Stimulated activated CD8-positive, alpha-beta memory T cell treated with anti-CD3 and anti-CD28 coated beads, Interleukin-15, amount 100 ng/mL, for 1 hour (primary cell): ENCODE data around the gene TEP1.
"Not testable (repeated sequence)": the region's sequence is repeated elsewhere in the genome, so short reads cannot be mapped to it uniquely, and the experiment has no call there.

Source experiments
- DNase-seq: peaks from one replicate; pipeline ENCODE4 v3.0.0-alpha.2; 2020; ENCODE audit warnings: low read depth

The TEP1 gene

DNA sequence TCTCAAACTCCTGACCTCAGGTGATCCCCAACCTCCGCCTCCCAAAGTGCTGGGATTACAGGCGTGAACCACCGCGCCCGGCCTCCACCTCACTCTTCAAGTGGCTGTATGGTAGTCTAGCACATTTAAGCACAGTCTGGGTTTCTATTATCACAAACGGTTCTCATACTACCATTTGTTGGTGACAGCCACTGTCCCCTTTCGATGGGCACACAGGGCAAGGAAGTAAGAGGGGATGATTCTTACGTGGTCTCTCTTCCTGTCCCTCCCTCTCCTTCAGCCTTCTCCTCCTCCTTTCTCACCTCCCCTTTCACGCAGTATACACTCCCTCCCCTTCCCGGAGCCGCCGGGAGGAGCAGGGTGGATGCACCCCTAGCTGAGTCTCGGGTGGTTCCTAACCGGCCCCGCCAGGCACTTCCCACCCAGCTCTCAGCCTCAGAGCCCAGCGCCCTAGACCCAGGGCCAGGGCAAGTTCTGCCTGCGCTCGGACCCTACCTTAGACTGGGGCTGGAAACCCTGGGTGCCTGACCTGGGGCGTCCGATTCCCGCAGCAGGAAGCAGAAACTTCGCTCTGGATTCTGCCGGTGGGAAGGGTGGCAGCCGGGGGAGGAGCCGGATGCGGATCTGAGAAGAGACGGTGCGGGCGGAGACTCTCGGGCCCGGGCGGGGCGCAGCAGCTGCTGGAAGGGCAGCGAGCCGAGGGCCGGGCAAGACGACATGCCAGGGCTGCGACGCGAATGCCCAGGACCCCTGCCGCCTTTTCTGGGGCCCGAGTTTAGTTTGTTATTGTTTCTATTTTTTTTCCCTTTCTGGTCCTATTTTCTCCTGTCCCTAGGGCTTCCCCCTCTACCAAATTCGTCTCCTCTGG, at the start of gene TEP1:
TEP1 (minus strand) TSS at position 626 of the 868 bp plus-strand sequence. CDS start 5,062 bp downstream, outside the sequence.
- DNase-seq: peak; percentile 43

DNA sequence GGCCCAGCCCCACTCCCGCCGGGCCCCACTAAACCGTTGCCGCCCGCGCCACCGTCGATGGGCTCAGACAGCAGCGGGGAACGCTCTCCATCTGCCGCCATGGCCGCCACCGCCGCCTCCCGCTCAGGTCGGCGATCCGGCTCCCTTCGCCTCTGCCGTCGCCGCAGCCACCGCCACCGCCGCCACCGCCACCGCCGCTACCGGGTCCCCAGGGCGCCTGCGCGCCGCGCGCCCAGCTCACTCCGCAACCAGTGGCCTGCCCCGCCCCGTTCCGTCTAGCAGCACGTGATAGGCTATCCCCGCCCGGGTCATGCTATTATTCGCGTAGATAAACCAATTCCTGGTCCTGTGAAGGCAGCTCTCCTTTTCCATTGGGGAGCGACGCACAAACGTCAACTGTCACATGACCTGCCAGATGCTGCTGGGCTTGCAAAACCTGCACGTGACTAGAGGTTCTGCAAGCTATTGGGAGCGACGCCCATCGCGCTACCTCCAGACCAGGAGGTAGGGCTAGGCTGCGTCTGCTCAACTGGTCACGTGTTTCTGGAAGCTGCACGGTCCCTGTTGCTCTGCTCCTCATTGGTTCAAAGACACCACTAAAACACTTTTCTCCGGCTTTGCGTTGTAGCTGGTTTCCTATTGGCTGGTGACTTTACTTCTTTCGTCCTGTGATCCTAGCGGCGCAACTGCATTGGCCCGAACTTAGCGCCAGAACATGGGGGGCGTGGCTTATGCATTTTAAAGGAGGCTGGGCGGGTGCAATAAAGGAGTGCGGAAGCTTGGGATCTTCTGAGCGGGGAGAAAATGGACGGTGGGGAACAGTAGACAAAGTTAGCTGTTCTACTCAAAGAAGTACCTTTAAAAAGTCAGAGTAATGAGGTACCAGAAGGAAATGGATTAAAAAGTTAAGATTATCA, 48.2 kb upstream of the TEP1 start, which contains the start of gene PIP4P1:
PIP4P1 (minus strand) TSS at position 210 of the 917 bp plus-strand sequence; CDS start at position 101, 109 bp downstream.
- peak; percentile 95 for DNase-seq

DNA sequence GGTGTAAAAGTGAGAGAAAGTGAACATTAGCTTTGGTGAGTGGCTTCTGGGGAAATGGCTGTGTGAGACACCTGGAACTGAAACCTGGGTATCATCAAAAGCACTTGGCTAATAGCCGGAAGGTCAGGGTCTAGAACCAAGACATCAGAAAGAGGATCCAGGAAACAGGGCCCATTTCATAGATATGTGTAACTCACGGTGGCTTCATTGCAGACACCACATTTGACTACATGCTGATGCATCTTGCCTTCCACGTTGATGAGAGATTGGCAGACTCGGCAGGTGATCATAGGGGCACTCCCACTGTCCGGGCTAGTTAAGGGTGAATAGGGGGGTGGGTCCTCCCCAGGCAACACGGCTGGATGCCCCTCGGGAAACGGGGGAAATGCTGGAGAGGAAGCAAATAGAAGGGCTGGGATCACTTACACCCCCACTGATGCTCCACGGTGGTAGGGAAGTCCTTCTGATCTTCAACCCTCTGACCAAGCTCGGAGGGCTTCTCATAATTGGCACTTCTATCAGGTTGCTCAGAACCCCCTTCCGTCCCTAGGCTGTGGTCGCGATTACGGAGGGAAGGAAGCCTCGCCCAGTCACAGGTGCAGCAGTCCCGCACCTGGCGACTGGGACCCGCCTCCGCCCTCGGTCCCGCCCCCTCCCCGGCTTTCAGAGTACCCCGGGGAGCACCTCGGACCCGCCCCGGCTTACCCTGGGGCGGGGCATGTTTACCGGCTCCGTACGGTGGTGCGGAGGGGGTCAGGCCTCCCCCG, 47.3 kb upstream of the TEP1 start:
- no peak for DNase-seq

DNA sequence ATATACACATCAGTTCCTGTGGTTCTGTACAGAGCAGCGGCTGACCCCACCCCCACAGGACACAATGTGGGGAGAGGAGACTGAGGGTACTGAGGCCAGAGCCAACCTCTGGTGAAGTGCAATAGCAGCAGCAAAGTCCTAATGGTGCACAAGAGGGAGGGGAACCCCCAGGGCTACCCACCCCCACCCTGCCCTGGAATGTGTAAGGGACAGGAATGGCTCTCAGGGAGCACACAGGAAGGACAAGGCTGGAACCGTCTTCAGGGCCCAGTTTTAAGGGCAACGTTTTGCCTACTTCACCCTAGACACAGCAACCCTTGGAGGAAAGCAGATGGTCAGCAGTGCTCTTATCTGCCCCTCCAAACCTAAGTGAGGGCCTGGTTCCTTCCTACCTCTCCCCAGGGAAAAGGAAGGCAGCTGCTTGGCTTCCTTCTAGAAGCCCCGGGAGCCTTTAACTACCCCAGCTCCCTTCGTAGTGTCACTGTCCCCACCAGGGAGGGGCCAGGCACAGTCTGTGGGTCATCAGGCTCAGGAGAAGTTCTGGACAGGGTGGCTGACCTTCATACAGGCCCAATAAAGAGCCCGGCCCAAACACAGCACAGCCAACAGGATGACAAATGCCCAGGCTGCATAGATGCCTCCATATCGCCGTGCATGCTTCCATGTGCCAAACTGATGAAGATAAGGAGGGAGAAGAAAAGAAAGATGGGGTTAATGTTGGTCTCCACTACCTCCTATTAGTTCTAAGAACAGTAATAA, 44.9 kb upstream of the TEP1 start:
- no peak for DNase-seq

DNA sequence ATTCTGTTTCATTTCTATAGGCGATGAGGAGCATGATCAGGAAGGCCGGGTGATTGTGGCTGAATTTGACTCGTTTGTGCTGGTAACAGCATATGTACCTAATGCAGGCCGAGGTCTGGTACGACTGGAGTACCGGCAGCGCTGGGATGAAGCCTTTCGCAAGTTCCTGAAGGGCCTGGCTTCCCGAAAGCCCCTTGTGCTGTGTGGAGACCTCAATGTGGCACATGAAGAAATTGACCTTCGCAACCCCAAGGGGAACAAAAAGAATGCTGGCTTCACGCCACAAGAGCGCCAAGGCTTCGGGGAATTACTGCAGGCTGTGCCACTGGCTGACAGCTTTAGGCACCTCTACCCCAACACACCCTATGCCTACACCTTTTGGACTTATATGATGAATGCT, 43.7 kb upstream of the TEP1 start:
- DNase-seq: no peak

DNA sequence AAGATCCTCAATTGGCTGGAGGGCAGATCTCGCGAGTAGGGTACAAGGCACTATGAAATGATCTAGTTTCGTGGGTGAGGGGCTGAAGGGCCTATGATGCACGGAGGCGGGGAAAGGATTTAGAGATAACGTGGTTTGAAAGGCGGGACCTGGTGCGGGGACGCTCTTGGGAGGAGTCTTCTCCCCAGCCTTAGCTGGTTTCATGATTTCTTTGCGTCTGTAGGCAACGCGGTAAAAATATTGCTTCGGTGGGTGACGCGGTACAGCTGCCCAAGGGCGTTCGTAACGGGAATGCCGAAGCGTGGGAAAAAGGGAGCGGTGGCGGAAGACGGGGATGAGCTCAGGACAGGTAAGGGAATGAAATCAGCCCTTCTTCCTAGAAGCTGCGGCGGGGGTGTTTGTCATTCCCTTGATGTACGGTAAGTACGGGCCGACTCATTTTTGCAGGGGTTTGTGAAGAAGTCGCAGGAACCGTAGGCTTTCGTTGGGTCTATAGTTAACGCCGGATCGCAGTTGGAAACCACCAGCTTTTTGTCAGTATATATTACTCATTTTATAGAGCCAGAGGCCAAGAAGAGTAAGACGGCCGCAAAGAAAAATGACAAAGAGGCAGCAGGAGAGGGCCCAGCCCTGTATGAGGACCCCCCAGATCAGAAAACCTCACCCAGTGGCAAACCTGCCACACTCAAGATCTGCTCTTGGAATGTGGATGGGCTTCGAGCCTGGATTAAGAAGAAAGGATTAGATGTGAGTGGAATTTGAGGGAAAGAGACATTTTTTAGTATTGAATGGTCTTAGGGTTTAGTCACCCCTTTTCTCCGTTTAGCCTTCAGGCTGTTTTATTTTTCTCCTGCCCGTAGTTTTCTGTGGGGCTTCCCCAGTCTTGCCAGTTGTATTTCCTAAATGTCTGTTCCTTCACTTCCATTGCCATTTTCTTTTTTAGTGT, 42.3 kb upstream of the TEP1 start:
- DNase-seq: no peak

DNA sequence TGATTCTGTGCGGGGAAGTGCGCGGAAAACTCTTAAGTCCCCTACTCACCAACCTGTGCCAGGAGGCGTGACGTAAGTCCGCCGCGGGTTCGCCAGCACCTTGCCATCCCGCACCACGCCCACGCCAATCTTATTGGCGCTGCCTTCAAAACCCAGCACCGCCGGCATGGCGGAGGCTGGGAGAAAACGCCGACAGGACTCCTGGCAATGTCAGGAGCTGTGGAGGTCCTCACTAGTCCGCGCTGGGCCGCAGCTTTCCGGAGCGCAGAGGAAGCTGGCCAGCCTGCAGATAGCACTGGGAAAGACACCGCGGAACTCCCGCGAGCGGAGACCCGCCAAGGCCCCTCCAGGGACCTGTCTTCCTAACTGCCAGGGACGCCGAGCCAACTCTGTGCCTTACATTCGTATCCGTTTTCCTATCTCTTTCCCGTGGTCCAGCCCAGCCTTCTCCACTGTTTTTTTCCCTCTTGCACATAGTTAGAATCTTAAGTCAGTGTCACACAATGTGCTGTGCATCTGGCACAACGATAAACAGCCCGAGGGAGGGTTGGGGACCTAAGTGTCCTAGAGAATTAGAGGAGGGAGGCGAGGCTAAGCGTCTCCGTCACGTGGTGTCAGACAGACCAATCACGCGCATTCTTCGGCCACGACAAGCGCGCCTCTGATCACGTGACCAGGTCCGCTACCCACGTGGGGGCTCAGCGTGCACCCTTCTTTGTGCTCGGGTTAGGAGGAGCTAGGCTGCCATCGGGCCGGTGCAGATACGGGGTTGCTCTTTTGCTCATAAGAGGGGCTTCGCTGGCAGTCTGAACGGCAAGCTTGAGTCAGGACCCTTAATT, 41.4 kb upstream of the TEP1 start, which contains the start of the genes APEX1 and OSGEP:
APEX1 (plus strand) TSS at position 711 of the 839 bp plus-strand sequence. CDS start 420 bp downstream, outside the sequence.
OSGEP (minus strand) TSS at position 297 of the 839 bp plus-strand sequence; CDS start at position 168, 129 bp downstream.
- peak; percentile 96 for DNase-seq

DNA sequence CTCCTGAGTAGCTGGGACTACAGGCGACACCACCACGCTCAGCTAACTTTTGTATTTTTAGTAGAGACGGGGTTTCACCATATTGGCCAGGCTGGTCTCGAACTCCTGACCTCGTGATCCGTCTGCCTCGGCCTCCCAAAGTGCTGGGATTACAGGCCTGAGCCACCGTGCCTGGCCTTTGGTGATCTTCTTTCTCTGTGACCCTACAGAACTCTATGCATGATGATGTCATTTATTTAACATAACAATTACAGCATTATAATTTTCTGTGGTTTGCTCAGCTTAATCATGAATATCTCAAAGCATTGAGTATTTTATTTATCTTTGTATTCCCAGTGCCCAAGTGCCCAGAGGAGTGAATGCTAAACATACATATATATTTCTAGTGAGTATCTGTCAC, 39.5 kb upstream of the TEP1 start:
- not testable (repeated sequence) for DNase-seq

DNA sequence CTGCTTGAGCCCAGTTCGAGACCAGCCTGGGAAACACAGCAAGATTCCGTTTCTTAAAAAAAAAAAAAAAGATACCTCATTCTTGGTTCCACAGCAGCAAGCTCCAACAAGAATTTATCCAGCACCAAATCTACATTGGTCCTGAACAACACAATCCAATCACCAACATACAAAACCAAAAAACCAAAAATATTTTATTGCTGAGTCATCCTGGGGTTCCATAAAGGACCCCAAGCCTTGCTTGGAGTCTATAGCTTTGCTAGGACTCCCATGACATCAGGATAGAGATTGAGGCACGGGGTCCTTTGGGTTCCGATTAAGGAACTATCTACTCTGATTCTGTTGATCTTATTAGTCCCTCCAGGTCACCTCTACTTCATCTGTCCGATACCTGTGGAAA, 33.6 kb upstream of the TEP1 start:
- DNase-seq: no peak

DNA sequence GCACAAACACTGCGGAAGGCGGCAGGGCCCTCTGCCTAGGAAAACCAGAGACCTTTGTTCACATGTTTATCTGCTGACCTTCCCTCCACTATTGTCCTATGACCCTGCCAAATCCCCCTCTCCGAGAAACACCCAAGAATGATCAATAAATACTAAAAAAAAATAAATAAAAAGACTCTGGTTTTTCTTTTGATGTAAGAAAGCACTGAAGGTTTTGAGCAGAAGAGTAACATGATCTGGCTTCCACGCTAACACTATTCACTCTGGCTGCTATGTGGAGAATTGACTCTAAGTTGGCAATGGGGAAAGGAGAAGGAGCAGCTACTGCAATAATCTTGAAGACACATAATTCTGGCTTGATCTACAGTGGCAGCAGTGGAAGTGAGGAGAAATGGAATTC, 30.3 kb upstream of the TEP1 start:
- not testable (repeated sequence) for DNase-seq

DNA sequence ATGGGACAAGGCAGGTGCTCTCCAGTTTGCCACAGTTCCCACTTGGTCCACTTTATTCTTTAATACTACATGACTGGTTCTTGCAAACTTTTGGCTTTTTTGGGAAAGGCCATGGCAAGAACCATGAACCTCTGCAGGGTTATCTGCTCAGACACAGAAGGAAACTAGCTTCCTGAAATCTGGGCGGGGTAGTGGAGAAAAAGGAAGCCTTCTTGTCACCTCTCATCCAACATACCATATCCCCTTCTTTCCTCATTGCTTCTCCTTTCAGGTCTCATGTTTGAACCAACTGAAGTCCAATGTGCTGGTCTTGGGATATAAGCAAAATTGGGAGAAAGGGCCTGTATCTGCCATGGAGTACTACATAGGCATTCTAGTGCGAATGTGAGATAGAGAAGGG, 28.2 kb upstream of the TEP1 start:
- DNase-seq: no peak

DNA sequence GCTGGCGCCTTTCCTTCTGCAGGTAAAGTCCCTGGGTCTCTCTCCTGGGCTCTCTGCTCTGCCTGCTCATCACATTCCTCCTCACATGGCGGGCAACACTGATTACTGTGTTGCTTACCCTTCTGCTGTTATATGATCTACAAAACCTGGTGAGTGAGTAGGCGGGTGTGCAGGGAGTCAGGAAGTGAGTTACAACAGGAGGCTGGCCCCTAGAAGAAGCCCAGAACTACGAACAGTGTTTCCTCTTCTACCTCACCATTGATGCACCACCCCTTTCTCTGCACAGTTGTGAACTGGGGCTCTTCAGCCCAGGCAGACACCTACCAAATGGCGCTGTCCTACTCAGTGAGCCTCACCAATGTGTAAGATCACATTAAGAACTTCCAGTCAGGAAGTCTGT, 27.6 kb upstream of the TEP1 start:
- DNase-seq: no peak

DNA sequence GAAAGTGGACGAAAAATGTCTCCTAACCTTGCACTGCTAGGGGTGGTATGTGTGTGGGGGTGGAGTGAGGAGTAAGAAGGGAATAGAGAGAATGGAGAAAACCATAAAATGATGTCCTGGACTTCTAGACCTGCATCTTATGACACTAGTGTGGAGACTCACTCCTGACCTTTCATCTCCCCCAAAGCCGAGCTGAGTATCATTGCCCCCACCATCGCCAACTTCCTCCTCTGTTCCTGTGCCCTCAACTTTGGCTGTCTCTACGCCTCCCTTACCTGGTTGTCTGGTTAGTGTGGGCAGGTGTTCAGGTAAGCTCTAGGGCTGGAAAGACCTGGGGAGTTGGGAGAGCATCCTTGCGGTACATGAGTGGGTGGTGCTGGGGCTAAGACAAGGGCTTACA, 27.2 kb upstream of the TEP1 start:
- no peak for DNase-seq

DNA sequence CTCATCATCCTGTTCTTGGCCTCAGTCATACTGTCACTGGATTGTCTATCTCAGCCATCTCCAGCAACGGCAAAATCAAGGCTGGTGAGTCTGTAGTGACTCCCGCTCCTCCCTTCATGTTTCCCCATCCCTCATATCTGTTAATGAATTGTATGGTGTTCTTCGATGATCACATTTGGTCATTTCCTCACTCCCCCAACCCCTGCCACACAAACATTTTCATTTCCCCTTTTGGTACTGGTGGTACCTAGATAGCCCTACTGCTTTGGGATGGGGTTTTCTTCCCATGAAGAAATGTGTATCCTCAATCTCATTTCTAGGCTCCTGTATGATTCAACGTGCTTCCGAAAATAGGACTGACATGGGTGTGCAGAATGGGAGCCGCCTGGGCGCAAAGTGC, 25.4 kb upstream of the TEP1 start:
- no peak for DNase-seq

DNA sequence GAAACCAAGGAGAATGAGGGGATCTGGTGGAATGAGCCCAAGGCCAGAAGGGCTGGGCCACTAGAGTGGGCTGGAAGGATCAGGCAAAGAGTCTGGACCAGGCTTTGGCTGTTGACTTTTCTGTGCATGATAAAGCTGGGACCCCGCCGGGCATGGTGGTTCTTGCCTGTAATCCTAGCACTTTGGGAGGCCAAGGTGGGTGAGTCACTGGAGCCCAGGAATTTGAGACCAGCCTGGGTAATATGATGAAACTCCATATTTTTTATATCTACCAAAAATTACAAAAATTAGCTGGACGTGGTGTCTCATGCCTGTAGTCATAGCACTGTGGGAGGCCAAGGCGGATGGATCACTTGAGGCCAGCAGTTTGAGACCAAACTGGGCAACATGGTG, 23.1 kb upstream of the TEP1 start:
- DNase-seq: no peak

DNA sequence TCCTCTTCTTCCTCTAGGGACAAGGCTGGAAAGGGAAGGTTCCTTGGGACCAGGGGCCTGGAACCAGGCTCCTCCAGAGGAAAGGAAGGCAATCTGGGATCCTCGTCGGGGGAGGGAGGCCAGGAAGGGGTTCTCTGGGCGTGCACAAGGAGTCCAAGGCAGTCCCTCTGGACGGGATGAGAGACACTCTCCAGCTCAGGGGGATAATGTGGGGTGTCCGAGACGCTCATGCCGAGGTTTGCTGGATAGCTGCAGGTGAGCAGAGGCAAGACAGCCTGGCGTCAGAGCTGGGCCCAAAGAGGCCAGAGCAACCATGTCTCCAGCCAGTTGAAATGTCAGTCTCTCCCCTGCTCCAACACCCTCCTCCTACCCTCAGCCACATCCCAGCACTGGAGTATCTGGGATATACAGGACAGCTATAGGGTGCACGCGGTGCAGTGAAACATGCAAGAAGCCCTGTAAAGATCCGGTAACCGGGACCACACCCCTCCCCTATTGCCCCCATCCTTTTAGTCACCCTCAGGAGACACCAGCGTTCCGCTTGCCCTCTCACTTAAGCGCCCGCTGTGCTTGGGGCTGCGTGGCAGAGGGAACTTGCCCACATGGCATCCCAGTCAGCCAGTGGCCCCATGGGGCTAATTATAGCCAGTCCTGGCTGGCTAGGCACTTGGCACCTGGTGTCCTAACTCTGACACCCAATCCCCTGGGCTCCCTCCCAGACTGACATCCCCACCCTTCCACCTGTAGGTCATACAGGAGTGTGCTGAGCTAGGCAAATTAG, 22.5 kb upstream of the TEP1 start, which contains the start of gene KLHL33:
KLHL33 (minus strand) TSS at position 585 of the 781 bp plus-strand sequence; CDS start at position 230, 355 bp downstream.
- DNase-seq: no peak

DNA sequence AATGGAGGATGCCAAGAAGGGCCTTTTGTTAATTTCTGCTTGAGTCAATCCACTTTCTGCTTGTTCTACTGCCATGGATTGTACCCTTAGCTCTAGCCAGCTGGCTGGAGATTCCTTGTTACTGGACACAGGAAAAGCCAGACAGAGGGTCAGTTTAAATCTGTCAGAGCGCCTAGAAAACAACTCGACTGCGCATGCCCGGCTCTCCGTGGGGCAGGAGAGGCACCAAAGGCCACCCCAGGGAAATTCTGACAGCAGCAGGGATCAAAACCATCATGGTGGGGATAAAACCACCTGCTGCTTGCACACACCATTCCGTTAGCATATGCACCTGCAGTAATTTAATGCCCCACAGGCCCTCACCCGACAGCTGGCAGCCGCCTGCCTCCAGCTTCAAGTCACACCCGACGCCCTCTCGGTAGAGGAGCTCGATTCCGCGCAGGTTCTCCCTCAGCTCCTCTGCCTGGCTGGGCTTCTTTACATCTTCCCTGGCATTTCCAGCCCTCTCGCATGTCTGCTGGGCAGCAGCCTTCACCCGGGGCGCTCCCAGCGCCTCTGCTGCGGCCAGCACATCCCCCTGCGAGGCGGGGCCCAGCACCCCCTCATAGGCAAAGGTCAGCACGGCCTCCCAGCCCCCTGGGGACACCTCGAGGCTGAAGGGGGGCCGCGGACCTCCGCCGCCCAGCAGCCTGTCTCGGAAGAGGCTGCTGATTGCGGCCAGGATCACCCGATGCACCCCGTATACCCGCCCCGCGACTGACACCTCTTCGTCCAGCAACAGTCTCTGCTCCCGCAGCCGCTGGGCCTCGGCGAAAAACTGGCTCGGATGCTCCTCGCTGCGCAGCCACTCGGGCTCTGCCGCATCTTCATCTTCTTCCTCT, 21.6 kb upstream of the TEP1 start:
- no peak for DNase-seq
